NCI-H2171 treated with DMSO at 0.1 percent for 48 hours (cell line): ENCODE results near the gene DCPS.
A peak's percentile ranks its signal among the peaks of the same experiment; 100 is the strongest.

Experiments
- DNase-seq: peaks from one replicate; lab custom pipeline; 2025; lab: John Stamatoyannopoulos, UW

DCPS gene

GRCh38 chr11:126328444-126328843 is 24.6 kb downstream of the DCPS start:
- DNase-seq, result no peak

GRCh38 chr11:126328938-126329643 is 25.2 kb downstream of the DCPS start:
- no peak for DNase-seq

GRCh38 chr11:126329644-126330211 is 25.9 kb downstream of the DCPS start:
- DNase-seq, result no peak

GRCh38 chr11:126331286-126331685 is 27.4 kb downstream of the DCPS start:
- no peak for DNase-seq

GRCh38 chr11:126332221-126332711 is 28.4 kb downstream of the DCPS start:
- no peak for DNase-seq

DNA sequence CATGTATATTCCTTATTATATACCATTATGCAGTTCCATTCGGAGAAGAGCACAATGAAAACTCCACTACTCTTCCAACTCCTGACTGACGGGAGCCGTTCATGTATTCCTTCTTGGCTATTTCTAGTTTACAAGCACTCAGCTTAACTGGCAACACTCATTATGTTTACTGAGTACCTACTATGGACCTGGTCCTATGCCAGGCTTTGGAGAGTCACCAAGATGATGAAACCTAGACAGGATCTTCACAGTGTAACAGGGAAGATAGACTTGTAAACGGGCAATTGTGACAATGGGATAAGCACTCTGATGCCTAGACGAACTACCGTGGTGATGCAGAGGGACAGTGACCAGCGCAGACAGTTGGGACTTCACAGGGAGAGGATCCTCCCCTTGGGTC is 29.3 kb downstream of the DCPS start:
- no peak for DNase-seq

DNA sequence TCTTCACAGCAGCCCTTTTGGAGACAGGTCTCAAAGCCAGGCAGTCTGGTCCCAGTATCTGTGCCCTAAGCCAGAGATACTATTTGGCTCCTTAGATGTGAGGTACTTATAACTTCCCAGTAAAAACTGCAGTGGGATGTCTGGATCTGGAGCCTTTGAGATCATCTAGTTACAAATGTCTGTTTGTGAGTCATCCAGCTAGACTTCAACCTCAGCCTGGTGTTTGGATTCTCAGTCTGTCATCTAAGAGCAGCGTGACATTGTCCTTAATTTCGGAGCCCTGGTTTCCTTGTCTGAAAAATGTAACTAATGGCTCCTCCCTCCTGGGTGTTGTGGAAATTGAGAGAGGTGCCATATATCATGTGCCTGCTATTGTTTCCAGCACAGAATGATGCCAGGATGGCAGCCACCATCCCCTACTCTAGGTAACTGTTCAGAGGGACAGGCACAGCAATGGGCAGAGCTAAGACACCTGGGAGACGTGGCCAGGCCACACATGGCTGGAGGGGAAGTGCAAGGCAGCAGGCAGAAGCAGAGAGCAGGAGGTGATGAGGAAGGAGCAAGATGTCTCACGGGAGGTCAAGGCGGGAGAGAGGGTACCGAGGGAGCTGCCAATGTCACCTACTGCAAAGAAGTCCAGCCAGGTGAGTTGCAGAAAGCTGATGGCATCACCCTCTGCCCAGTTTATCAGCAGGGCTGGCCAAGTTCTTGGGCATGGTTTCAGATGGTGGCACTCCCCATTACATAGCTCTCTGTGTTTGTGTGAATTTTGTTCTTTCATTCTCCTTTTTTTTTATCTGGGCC is 31.0 kb downstream of the DCPS start:
- DNase-seq, result no peak

DNA sequence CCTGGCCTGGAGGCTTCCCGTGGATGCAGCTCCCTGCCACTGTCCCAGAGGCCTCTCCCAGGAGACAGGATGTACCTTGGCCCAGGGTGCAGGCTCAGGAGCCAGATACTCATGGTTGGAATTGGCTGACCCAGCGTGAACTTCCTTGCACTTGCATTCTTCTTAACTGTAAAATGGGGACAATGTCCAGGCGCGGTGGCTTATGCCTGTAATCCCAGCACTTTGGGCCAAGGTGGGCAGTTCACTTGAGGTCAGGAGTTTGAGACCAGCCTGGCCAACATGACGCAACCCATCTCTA is 31.6 kb downstream of the DCPS start:
- no peak for DNase-seq

- no peak for DNase-seq
Observed at GRCh38 chr11:126336138-126336541, 32.3 kb downstream of the DCPS start.

DNA sequence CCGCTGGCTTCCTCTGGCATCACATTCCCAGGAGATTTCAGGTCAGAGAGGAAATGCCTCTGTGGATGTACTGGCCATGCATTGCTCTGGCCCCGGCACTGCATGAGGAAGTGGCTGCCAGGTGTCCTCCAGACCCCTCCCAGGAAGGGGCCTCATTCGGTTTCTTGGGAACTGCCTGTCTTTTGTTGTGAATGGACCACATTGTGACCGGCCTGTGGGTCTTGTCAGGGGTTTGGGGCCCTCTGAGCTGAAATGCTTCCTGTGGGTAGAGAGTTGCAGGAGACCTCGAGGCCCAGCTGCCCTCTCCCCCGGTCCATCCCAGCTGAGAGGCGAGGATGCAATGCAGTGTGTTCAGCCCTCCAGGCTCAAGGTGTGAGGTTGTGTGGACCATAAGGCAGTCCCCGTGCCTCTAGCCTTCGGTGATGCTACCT is 32.8 kb downstream of the DCPS start:
- DNase-seq, result no peak

- no peak for DNase-seq
Observed at GRCh38 chr11:126337126-126337473, 33.2 kb downstream of the DCPS start.

DNA sequence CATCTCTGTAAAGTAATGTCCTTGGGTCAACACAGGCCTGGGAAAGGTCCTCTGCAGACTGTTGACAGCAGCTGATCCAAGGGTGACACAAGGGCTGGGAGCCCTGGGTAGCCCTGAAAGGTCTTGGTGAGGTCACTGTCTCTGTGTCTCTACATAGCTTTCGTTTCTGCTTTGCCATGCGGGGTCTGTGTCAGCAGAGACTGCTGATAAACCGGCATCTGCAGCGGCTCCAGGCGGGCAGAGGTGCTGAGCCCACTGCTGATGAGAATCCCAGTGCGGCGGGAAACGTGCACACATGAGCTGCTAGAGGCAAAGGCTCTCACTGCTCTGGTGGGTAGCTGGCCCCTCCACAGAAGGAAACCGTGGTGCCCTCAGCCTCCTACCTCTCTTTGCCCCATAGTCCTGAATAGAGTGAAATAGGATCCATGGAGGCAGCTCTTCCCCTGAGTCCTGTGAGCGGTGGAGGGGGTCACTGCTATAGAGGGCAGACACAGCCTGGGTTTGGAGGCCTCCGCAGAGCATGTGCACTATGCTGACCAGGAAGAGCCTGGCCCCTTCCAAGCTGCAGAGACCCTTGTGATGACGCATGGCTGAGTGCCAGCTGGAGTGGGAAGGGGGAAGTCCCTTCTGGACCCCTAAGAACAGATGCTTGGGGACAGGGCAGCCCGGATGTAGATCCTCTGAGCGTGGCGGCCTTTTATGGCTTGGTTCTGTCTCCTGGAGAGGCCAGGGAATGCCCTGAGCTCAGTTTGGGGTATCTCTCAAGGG is 33.8 kb downstream of the DCPS start:
- DNase-seq, result no peak

DNA sequence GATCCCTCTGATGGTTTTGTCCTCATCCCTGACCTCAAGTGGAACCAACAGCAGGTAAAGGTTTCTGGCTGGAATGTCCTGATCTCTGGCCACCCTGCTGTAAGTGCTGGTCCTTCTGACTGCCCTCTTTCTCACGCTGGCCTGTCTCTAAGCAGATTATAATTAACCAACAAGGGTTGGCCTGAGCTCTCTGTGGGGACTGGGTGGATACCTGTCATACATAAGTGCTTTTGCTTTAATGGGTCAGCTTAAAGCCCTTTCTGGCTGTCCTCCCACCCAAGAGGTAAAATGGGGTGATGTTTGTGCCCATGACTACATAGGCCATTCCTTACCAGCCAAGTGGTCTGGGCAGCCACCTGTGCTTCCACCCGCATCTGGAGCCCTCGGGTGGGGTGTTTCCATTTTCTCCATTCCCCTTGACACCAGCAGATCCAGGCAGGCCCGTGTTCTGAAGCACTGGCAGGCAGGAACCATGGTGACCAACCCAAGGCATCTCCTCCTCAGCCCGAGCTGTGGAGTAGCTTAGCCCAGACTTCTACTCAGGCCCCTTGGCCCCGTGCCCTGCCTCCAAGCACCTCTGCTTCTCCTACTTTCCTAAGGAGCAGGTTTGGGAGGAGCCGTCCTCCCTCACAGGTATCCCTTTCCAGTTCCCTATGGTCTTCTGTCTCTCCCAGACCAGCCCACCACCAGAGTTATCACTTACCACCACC is 34.6 kb downstream of the DCPS start:
- no peak for DNase-seq

DNA sequence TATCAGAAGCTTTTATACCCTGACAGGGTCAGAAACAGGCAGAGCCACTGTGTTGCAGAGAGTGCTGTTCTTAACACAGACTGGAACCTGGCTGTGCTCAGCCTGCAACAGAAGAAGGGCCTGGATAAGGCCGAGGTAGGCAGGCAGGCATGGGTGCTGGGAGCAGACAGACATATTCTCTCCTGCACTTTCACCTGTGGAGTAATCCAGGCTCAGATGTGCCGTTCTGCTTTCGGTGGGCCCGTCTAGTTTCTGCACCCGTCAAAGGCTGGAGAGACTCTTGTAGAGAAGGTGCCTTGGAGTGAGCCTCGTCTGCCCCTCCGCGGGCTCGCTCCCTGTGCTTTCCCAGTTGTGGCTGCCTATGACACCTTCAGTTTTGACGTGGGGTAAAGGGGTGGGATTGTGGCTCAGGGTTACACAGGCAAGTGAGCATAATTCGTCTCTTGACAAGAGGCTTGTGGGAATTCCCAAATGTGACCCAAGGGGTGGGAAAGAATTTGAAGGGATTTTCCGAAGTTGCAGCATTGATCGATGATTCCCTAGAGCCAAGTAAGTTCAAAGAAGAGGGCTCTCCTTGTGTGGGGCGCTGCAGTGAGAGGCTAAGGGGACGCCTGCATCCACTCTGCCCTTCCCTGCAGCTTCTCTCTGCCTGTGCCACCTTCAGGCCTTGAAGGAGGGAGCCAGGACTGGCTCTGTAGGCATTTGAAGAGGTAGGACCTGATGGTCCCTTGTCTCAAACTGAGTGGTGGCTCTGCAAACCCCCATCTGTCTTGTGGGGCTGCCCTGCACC is 35.4 kb downstream of the DCPS start:
- no peak for DNase-seq

DNA sequence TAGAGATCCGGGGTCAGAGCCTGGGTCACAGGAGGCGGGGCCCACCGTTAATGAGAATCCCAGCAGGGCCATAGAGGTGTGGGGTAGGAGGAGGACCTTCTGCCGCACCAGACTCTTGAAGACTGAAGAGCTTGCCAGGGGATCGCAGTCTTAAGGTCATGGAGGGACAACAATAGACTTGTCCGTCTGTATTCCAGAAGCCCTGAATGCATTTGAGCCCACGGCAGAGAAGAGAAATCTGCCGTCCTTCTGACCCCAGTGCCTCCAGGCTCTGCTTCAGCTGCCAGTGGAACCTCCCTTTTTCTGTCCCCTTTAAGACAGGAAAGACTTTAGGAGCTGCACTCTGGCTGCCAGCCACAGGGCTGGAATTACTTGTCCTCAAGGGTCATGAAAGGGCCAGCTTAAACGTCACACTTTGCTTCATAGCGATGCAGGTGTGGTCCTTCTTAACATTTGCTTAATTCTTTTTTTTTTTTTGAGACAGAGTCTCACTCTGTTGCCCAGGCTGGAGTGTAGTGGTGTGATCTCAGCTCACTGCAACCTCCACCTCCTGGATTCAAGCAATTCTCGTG is 36.1 kb downstream of the DCPS start:
- no peak for DNase-seq

GRCh38 chr11:126340960-126341606 is 37.2 kb downstream of the DCPS start:
- no peak for DNase-seq

DNA sequence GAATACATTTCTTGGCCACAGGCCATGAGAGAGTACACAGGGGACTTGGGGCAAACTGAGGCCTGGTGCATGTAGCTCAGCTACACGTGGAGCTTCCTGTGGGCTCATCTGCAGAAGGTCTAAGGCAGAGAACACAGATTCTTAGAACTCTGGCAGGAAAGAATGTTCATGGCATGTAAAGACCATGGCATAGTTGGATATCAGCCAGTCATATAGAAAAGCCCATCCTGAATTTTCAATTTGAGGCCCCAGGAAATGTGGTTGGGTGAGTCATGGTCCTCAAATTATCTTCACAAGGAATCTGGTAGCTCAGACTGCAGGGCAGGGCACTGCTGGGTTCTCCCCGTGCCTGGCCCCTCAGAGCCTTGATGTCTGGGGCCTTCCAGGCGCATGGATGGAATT is 37.9 kb downstream of the DCPS start:
- DNase-seq, result no peak

DNA sequence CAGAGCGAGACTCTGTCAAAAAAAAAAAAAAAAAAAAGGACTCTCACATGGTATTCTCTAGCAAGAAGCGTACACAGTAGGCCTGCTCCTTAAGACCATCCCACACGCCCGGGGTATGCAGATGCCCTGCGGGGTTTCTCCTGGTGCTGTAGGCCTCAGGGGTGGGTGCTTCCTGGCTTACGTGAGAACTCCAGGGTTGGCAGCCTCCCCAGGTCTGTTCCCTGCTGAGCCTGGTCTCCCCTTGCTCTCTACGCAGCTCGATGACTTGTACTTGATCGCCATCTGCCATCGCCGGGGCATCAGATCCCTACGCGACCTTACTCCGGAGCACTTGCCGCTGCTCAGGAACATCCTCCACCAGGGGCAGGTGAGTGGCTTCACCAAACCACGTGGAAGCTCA is 39.2 kb downstream of the DCPS start:
- peak; percentile 77 for DNase-seq

GRCh38 chr11:126344141-126345080 is 40.6 kb downstream of the DCPS start:
- DNase-seq, result no peak
